ENCODE results near the gene GNAQ. TPM values are rescaled to one million over a fixed set of nuclear protein-coding genes. Genes with fewer than 3 reads are reported as not detected.

GNAQ gene
- total RNA-seq, 6 experiments from 2014 or later, result 41.6 to 45.8 (median 44.3) TPM

DNA sequence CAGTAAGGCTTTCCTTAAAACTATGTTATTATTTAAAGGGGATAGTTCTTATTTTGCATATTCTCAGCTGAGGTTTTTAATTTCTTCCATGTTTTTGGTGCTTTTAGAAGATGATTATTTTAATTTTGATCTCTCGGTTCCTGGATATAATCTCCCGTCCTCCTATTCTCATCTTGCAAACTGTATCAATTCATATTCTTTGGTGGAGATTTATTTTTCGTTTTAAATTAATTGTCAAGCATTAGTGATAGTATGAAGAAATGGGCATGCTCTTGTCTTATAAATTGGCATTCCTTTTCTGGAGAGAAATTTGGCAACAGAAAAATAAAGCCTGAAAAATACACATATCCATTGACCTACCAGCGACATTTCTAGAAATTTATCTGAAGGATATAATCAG is 15.5 kb upstream of the GNAQ start:
- Mint-ChIP-seq H3K27ac (no peak overlapping the region), H3K36me3 (ENCODE audit: low read depth) (no peaks in the 10 kb centered on the region), H3K4me3 (no peak overlapping the region), H3K9me3 (no peaks in the 10 kb centered on the region), H3K4me1 (ENCODE audit: low read depth) (no peaks in the 10 kb centered on the region), H3K27me3 (ENCODE audit: insufficient read depth) (peaks cover 22% of the 10 kb centered on the region)
- DNase-seq, result no peak
- no peak for TF ChIP-seq CTCF (IDR thresholded peaks at IDR 0.05)

GRCh38 chr9:78046112-78046511 is 14.5 kb upstream of the GNAQ start:
- no peaks in the 10 kb centered on the region for H3K36me3 Mint-ChIP-seq (ENCODE audit: low read depth)
- H3K27me3 Mint-ChIP-seq (ENCODE audit: insufficient read depth), result peaks cover 23% of the 10 kb centered on the region
- no peaks in the 10 kb centered on the region for H3K9me3 Mint-ChIP-seq
- H3K27ac Mint-ChIP-seq, result no peak overlapping the region
- no peak for DNase-seq
- H3K4me1 Mint-ChIP-seq (ENCODE audit: low read depth), result peaks cover 2% of the 10 kb centered on the region; the same call in 1 of the 2 replicates
- H3K4me3 Mint-ChIP-seq, result no peak overlapping the region
- TF ChIP-seq CTCF (IDR thresholded peaks at IDR 0.05), result no peak

GRCh38 chr9:78044886-78045285 is 13.3 kb upstream of the GNAQ start:
- no peak for TF ChIP-seq CTCF (IDR thresholded peaks at IDR 0.05)
- Mint-ChIP-seq H3K4me3 (no peak overlapping the region), H3K36me3 (ENCODE audit: low read depth) (no peaks in the 10 kb centered on the region), H3K4me1 (ENCODE audit: low read depth) (peaks cover 8% of the 10 kb centered on the region; the same call in 1 of the 2 replicates), H3K27ac (no peak overlapping the region), H3K9me3 (no peaks in the 10 kb centered on the region), H3K27me3 (ENCODE audit: insufficient read depth) (peaks cover 24% of the 10 kb centered on the region)
- no peak for DNase-seq

DNA sequence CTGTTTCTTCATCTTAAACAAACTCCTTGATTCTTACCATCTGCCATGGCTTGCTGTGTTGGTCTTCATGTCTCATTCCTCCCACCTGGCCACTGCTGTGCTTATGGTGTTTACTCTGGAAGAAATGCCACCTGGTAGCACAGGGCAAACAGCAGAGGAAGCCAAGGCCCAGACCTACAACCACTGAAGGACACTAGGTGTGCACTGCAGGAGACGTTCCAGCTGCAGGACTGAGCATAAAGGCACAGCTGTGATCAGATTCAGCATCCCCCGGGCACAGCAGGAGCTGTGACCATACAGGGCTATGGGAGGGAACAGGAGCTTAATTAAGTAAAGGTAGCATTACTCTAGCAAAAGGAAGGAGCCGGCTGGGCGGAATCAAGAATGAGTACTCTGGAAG is 12.6 kb upstream of the GNAQ start:
- DNase-seq, result no peak
- Mint-ChIP-seq H3K4me3 (no peak overlapping the region), H3K27me3 (ENCODE audit: insufficient read depth) (peaks cover 19% of the 10 kb centered on the region), H3K36me3 (ENCODE audit: low read depth) (no peaks in the 10 kb centered on the region), H3K4me1 (ENCODE audit: low read depth) (peaks cover 8% of the 10 kb centered on the region; the same call in 1 of the 2 replicates), H3K27ac (no peak overlapping the region), H3K9me3 (no peaks in the 10 kb centered on the region)
- no peak for TF ChIP-seq CTCF (IDR thresholded peaks at IDR 0.05)

DNA sequence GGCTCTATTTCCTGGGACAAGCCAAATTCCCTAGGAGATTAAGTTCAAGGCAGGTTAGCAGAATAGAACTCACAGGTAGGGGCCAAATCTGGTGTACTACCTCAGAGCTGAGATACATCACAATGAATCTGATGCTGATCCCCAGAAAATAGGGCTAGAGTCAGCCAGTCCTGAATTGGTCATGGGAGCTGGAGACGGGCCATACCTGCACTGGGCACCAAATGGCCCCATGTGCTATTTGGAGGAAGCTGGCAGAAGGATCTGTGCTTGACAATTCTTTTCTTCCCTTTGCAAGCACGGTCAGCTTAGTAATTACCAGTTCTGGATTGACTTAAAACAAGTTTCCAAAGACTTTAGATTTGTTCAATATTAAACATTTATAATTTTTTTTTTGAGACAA is 10.4 kb upstream of the GNAQ start:
- Mint-ChIP-seq H3K4me3 (no peak overlapping the region), H3K27ac (no peak overlapping the region), H3K9me3 (no peaks in the 10 kb centered on the region), H3K4me1 (ENCODE audit: low read depth) (peaks cover 8% of the 10 kb centered on the region; the same call in 1 of the 2 replicates), H3K27me3 (ENCODE audit: insufficient read depth) (peaks cover 16% of the 10 kb centered on the region), H3K36me3 (ENCODE audit: low read depth) (no peaks in the 10 kb centered on the region)
- no peak for TF ChIP-seq CTCF (IDR thresholded peaks at IDR 0.05)
- no peak for DNase-seq

DNA sequence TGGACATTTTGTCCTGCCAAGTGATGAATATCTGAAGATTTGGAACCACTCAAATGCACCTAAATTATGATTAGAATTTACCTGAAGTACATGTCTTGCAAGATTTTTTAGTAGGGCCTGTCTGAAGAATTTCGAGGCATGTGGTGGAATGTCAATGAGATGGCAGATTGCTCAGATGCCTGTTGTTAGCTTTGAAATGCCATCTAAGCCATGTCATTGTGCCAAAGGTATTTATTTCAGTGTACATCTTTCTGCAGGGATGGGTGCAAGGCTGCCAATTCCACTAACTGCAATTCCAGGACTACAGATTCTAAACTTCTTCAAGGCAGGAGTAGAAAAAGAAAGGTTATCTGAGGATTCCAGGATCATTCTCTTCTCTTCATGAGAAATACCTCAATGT is 9.1 kb upstream of the GNAQ start:
- no peak overlapping the region for H3K27ac Mint-ChIP-seq
- no peak overlapping the region for H3K4me3 Mint-ChIP-seq
- peaks cover 15% of the 10 kb centered on the region for H3K27me3 Mint-ChIP-seq (ENCODE audit: insufficient read depth)
- H3K36me3 Mint-ChIP-seq (ENCODE audit: low read depth), result no peaks in the 10 kb centered on the region
- H3K4me1 Mint-ChIP-seq (ENCODE audit: low read depth), result peaks cover 14% of the 10 kb centered on the region
- TF ChIP-seq CTCF (IDR thresholded peaks at IDR 0.05), result no peak
- DNase-seq, result no peak
- no peaks in the 10 kb centered on the region for H3K9me3 Mint-ChIP-seq

Data from HFFc6 (cell line).